Central memory CD8-positive, alpha-beta T cell (primary cell): ENCODE measurements around the gene KAT6B.

Source experiments
- ATAC-seq: fragments of 150-1000 bp; cut with Tn5 transposase; replicated peaks from 2 replicates; pipeline ENCODE4 v1.10.0; 2022; ENCODE audit warnings: mild to moderate bottlenecking, moderate FRiP score, moderate number of reproducible peaks; ENCODE audit not compliant: poor library complexity, severe bottlenecking; ENCODE audit errors: extremely low read depth
- DNase-seq, 2 donors: peaks; one replicate each; pipeline ENCODE4 v3.0.0; 2021; ENCODE audit warnings: low spot score in 2 of 2
- H3K27ac Mint-ChIP-seq: one replicate; pipeline ENCODE4 v1.8.0; 2022; ENCODE audit warnings: low read depth, mild to moderate bottlenecking, moderate library complexity, mixed read lengths
- H3K27me3 Mint-ChIP-seq: one replicate; pipeline ENCODE4 v1.8.0; 2022; ENCODE audit warnings: mixed read lengths
- H3K36me3 Mint-ChIP-seq: one replicate; pipeline ENCODE4 v1.8.0; 2022; ENCODE audit warnings: mild to moderate bottlenecking, moderate library complexity, mixed read lengths; ENCODE audit not compliant: insufficient read depth
- H3K4me1 Mint-ChIP-seq: one replicate; pipeline ENCODE4 v1.8.0; 2022; ENCODE audit warnings: mixed read lengths
- H3K4me3 Mint-ChIP-seq: one replicate; pipeline ENCODE4 v1.8.0; 2022; ENCODE audit warnings: mild to moderate bottlenecking, moderate library complexity, mixed read lengths
- H3K9me3 Mint-ChIP-seq: one replicate; pipeline ENCODE4 v1.8.0; 2022; ENCODE audit warnings: mixed read lengths

Gene KAT6B

GRCh38 chr10:75014516-75015230, 188.3 kb downstream of the KAT6B start:
- Mint-ChIP-seq H3K27ac (peak overlapping the region; percentile 93), H3K9me3 (no peaks in the 10 kb centered on the region), H3K27me3 (no peaks in the 10 kb centered on the region), H3K4me1 (peaks cover 19% of the 10 kb centered on the region), H3K36me3 (peaks cover 3% of the 10 kb centered on the region), H3K4me3 (peak overlapping the region; percentile 52)
- ATAC-seq: peak; percentile 91
- DNase-seq: peak; percentile 20 to 26

GRCh38 chr10:75015442-75015841, 189.0 kb downstream of the KAT6B start:
- Mint-ChIP-seq H3K4me1 (peaks cover 19% of the 10 kb centered on the region), H3K36me3 (peaks cover 3% of the 10 kb centered on the region), H3K4me3 (no peak overlapping the region), H3K27me3 (no peaks in the 10 kb centered on the region), H3K9me3 (no peaks in the 10 kb centered on the region), H3K27ac (no peak overlapping the region)
- no peak for ATAC-seq
- no peak for DNase-seq

GRCh38 chr10:75016325-75016724, 189.9 kb downstream of the KAT6B start:
- peaks cover 19% of the 10 kb centered on the region for H3K4me1 Mint-ChIP-seq
- no peaks in the 10 kb centered on the region for H3K27me3 Mint-ChIP-seq

DNA sequence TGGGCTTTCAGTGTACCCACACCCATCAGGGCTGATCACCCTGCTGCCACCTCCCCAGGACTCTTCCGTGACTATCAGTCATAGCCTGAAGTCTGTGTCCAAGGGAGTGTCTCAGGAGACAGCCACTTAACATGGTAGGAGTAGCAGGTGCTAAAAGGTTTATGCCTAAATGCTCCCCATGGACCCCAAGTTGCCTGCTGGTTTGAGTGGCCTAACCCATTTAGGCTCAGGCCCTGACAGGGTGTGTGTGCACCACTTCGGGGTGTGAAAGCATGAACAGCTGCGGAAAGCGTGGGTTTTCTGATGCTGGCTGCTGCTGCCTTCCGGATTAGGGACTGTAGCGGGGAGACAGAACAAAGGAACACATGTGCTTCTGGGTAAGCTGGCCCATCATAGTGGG, 191.9 kb downstream of the KAT6B start:
- Mint-ChIP-seq H3K9me3 (no peaks in the 10 kb centered on the region), H3K27ac (no peak overlapping the region), H3K27me3 (no peaks in the 10 kb centered on the region), H3K36me3 (peaks cover 21% of the 10 kb centered on the region), H3K4me1 (peaks cover 17% of the 10 kb centered on the region), H3K4me3 (no peak overlapping the region)
- no peak for DNase-seq
- no peak for ATAC-seq

More at GRCh38 chr10:75016325-75016724, 189.9 kb downstream of the KAT6B start:
- no peaks in the 10 kb centered on the region for H3K9me3 Mint-ChIP-seq
- no peak overlapping the region for H3K27ac Mint-ChIP-seq
- no peak for ATAC-seq
- H3K4me3 Mint-ChIP-seq: no peak overlapping the region
- no peak for DNase-seq
- peaks cover 5% of the 10 kb centered on the region for H3K36me3 Mint-ChIP-seq

- Mint-ChIP-seq H3K27ac (no peak overlapping the region), H3K4me1 (peaks cover 12% of the 10 kb centered on the region), H3K9me3 (no peaks in the 10 kb centered on the region), H3K4me3 (no peak overlapping the region), H3K27me3 (no peaks in the 10 kb centered on the region), H3K36me3 (peaks cover 24% of the 10 kb centered on the region)
- ATAC-seq (no peak), DNase-seq (no peak)
These were observed 192.4 kb downstream of the KAT6B start for GRCh38 chr10:75018686-75019307.

DNA sequence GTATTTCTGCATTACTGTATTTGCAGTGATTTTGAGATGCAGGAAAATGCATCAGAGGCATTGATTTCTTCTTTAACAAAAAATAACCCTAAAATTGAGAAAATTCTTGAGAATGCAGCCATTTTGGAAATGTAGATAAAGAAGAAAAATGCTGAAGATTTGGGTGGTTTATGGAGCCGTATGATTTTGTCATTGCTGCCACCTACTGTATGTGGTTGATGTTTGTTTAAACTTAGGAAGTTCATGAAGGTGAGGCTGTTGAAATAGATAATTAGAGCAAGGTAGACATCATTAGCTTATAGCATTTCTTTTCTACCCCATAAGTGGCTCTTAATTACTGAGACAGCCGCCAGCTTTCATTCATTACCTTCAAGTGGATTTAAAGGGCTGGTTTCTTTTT, 193.0 kb downstream of the KAT6B start:
- H3K4me1 Mint-ChIP-seq: peaks cover 7% of the 10 kb centered on the region
- peaks cover 25% of the 10 kb centered on the region for H3K36me3 Mint-ChIP-seq
- DNase-seq (no peak), ATAC-seq (no peak)
- H3K9me3 Mint-ChIP-seq: no peaks in the 10 kb centered on the region
- no peaks in the 10 kb centered on the region for H3K27me3 Mint-ChIP-seq
- H3K4me3 Mint-ChIP-seq: no peak overlapping the region
- H3K27ac Mint-ChIP-seq: peak overlapping the region; percentile 26

- no peak for DNase-seq
- peaks cover 33% of the 10 kb centered on the region for H3K36me3 Mint-ChIP-seq
- no peak overlapping the region for H3K4me3 Mint-ChIP-seq
- no peaks in the 10 kb centered on the region for H3K9me3 Mint-ChIP-seq
- no peaks in the 10 kb centered on the region for H3K27me3 Mint-ChIP-seq
- H3K4me1 Mint-ChIP-seq: peaks cover 7% of the 10 kb centered on the region
- peak overlapping the region; percentile 26 for H3K27ac Mint-ChIP-seq
- no peak for ATAC-seq
These were observed 193.8 kb downstream of the KAT6B start for GRCh38 chr10:75020168-75020567.

- peaks cover 7% of the 10 kb centered on the region for H3K4me1 Mint-ChIP-seq
- no peak overlapping the region for H3K4me3 Mint-ChIP-seq
- peaks cover 43% of the 10 kb centered on the region for H3K36me3 Mint-ChIP-seq
- no peaks in the 10 kb centered on the region for H3K9me3 Mint-ChIP-seq
- peak overlapping the region; percentile 57 for H3K27ac Mint-ChIP-seq
- ATAC-seq: no peak
- H3K27me3 Mint-ChIP-seq: no peaks in the 10 kb centered on the region
- DNase-seq: no peak
These were observed 195.2 kb downstream of the KAT6B start for GRCh38 chr10:75021379-75022249.

GRCh38 chr10:75023074-75023473, 196.7 kb downstream of the KAT6B start:
- no peak for ATAC-seq
- H3K36me3 Mint-ChIP-seq: peaks cover 51% of the 10 kb centered on the region
- no peaks in the 10 kb centered on the region for H3K27me3 Mint-ChIP-seq
- no peak for DNase-seq
- H3K9me3 Mint-ChIP-seq: no peaks in the 10 kb centered on the region
- H3K27ac Mint-ChIP-seq: no peak overlapping the region
- H3K4me1 Mint-ChIP-seq: peaks cover 7% of the 10 kb centered on the region
- no peak overlapping the region for H3K4me3 Mint-ChIP-seq

GRCh38 chr10:75024971-75025523, 198.6 kb downstream of the KAT6B start:
- no peak overlapping the region for H3K4me3 Mint-ChIP-seq
- peaks cover 7% of the 10 kb centered on the region for H3K4me1 Mint-ChIP-seq
- DNase-seq (no peak), ATAC-seq (no peak)
- H3K36me3 Mint-ChIP-seq: peaks cover 68% of the 10 kb centered on the region
- H3K27ac Mint-ChIP-seq: no peak overlapping the region
- H3K9me3 Mint-ChIP-seq: no peaks in the 10 kb centered on the region
- H3K27me3 Mint-ChIP-seq: no peaks in the 10 kb centered on the region

- DNase-seq (no peak), ATAC-seq (no peak)
- Mint-ChIP-seq H3K9me3 (no peaks in the 10 kb centered on the region), H3K27ac (no peak overlapping the region), H3K4me1 (no peaks in the 10 kb centered on the region), H3K36me3 (peaks cover 53% of the 10 kb centered on the region), H3K27me3 (no peaks in the 10 kb centered on the region), H3K4me3 (no peak overlapping the region)
These were observed 201.6 kb downstream of the KAT6B start for GRCh38 chr10:75028049-75028448.

DNA sequence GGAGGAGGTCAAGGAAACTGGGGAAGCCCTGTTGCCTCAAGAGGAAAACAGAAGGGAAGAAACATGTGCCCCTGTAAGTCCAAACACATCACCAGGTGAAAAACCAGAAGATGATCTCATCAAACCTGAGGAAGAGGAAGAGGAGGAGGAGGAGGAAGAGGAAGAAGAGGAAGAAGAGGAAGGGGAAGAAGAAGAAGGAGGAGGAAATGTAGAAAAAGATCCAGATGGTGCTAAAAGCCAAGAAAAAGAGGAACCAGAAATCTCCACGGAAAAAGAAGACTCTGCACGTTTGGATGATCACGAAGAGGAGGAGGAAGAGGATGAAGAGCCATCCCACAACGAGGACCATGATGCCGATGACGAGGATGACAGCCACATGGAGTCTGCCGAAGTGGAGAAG, 202.3 kb downstream of the KAT6B start:
- Mint-ChIP-seq H3K27me3 (no peaks in the 10 kb centered on the region), H3K4me3 (no peak overlapping the region), H3K27ac (peak overlapping the region; percentile 22), H3K36me3 (peaks cover 51% of the 10 kb centered on the region), H3K9me3 (no peaks in the 10 kb centered on the region), H3K4me1 (no peaks in the 10 kb centered on the region)
- DNase-seq (no peak), ATAC-seq (no peak)
